Testis (tissue), 2 donors: ENCODE measurements around the gene SYNPO.

ENCODE experiments used
- CTCF ChIP-seq, 3 experiments: fragments of 450-650 bp in 2 of 3; fragments of 200-600 bp in 1 of 3; sonication (generic) in 1 of 3; IDR thresholded peaks; one replicate each; pipeline ENCODE4 v1.5.1; 2016 to 2019; ENCODE audit warnings: antibody characterized with exemption in 3 of 3, mild to moderate bottlenecking in 2 of 3, moderate library complexity in 1 of 3
- POLR2A ChIP-seq: fragments of 450-650 bp; IDR thresholded peaks from one replicate; pipeline ENCODE4 v1.6.1; 2017; ENCODE audit warnings: antibody characterized with exemption, mild to moderate bottlenecking, moderate library complexity

DNA sequence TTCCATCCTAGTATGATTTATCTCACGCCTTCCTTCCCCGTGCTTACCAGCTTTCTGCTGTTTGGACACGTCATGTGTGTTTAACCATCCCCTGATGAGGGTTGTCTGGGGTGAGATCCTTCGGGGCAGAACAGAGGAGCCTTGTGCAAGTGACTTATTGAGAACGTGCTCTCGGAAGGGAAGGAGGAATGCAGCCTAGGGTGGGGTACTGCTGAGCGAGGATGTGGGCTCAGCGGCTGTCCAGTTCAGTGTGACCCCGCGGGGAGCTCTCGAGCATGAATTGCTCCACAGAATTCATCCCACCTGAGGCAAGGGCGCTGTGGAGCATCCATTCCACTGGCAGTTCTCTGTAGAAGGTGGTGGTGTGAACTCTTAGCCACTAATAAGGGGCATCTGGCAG is 24.6 kb downstream of the SYNPO start:
- TF ChIP-seq POLR2A = no peak
- TF ChIP-seq CTCF (IDR thresholded peaks at IDR 0.05) = no peak
